A673 (cell line): ENCODE data around the gene ATP6V1F. TPM values are rescaled to one million over a fixed set of nuclear protein-coding genes. Genes with fewer than 3 reads are reported as not detected.

Experiments used
- BruUV-seq: library from RNA; stranded (reverse); fragments of 400-500 nt; replicated peaks from 2 replicates; lab custom pipeline; 2021; lab: Mats Ljungman, UMichigan
- CTCF ChIA-PET: fragments of 300-600 bp; sonication (Branson Sonifier 250); formaldehyde crosslinking; loops from one replicate; lab custom pipeline; 2022; ENCODE audit warnings: antibody characterized with exemption; lab: Charles Lee
- POLR2A ChIA-PET: fragments of 300-600 bp; sonication (Branson Sonifier 250); formaldehyde crosslinking; loops from one replicate; lab custom pipeline; 2022; ENCODE audit warnings: antibody characterized with exemption; ENCODE audit not compliant: low non-redundant PET; lab: Charles Lee
- DNase-seq: peaks from one replicate; pipeline ENCODE4 v3.0.0-alpha.2; 2015; ENCODE audit warnings: low spot score
- H3K27ac ChIP-seq: fragments of 200-600 bp; sonication (generic); 2 replicates; pipeline ENCODE4 v1.5.1; 2016; ENCODE audit warnings: mixed run types, low read depth, mild to moderate bottlenecking, mixed read lengths, antibody characterized with exemption, low read length; ENCODE audit not compliant: poor library complexity, severe bottlenecking
- H3K27me3 ChIP-seq: fragments of 200-600 bp; sonication (generic); replicated peaks from 2 replicates; pipeline ENCODE4 v1.6.1; 2017; ENCODE audit warnings: mixed run types, low read depth, mild to moderate bottlenecking, mixed read lengths, antibody characterized with exemption, low read length; ENCODE audit not compliant: insufficient read depth, poor library complexity
- H3K36me3 ChIP-seq: fragments of 200-600 bp; sonication (generic); 2 replicates; pipeline ENCODE4 v1.6.1; 2016; ENCODE audit warnings: mixed run types, mild to moderate bottlenecking, mixed read lengths, antibody characterized with exemption, low read length; ENCODE audit not compliant: insufficient read depth, poor library complexity, severe bottlenecking
- H3K4me1 ChIP-seq: fragments of 200-600 bp; sonication (generic); 2 replicates; pipeline ENCODE4 v1.6.1; 2017; ENCODE audit warnings: mixed run types, mild to moderate bottlenecking, mixed read lengths, antibody characterized with exemption, low read length; ENCODE audit not compliant: insufficient read depth, poor library complexity, severe bottlenecking
- H3K4me3 ChIP-seq: fragments of 200-600 bp; sonication (generic); 2 replicates; pipeline ENCODE4 v1.5.1; 2016; ENCODE audit warnings: low read depth, mixed run types, mild to moderate bottlenecking, mixed read lengths, low read length; ENCODE audit not compliant: poor library complexity, severe bottlenecking
- H3K9me3 ChIP-seq: fragments of 200-600 bp; sonication (generic); 2 replicates; pipeline ENCODE4 v1.6.1; 2016; ENCODE audit warnings: mixed run types, low read depth, mild to moderate bottlenecking, mixed read lengths, antibody characterized with exemption, low read length; ENCODE audit not compliant: poor library complexity, severe bottlenecking
- CTCF ChIP-seq: fragments of 300-800, 200-600 bp; sonication (generic); conservative IDR thresholded peaks from 2 replicates; pipeline ENCODE4 v1.5.1; 2017; ENCODE audit warnings: low read depth, mild to moderate bottlenecking, antibody characterized with exemption, low read length, moderate library complexity, mixed read lengths
- EZH2 ChIP-seq: fragments of 200-600 bp; sonication (generic); IDR thresholded peaks from 2 replicates; pipeline ENCODE4 v1.6.1; 2017; ENCODE audit warnings: borderline replicate concordance, low read depth, mild to moderate bottlenecking, mixed read lengths, antibody characterized with exemption, low read length; ENCODE audit not compliant: poor library complexity, severe bottlenecking
- intact Hi-C: fragments of 100-400 bp; cut with micrococcal nuclease; formaldehyde crosslinking; loops from one replicate; pipeline ENCODE4 v1.10.0; 2022; ENCODE audit not compliant: unreplicated experiment
- total RNA-seq: library from RNA; stranded (reverse); gene quantifications from 2 replicates; pipeline ENCODE4 v1.2.3, GENCODE V29; 2021

Gene ATP6V1F
- total RNA-seq, 1 experiment from 2014 or later = 148 TPM

DNA sequence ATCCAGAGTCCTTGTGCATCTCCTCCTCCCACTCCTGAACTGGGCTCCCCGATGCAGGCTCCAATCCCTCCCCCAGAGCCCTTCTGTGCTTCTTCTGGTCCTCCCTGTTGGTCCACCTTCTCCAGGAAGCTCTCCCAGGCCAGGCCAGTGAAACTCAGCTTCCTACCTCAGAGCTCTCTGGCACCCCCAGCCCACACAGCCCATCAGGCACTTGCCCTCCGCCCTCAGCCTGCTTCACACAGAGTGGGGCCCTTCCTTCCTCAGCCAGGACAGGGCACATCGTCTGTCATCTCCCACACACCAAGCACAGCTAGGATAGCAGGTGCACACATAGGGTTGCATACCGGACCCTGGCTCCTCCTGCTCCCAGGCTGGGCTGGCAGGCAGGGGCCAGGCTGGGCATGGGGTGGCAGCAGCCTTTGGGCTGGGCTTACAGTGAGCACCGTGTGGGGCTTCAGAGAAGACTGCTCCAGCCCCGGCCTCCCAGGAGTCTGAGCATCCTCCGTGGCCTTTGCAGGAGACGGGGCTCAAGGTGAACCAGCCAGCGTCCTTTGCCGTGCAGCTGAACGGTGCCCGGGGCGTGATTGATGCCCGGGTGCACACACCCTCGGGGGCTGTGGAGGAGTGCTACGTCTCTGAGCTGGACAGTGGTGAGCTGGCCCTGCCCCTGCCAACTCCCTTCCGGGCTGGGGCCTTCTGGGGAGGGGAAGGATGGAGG, 6.5 kb upstream of the ATP6V1F start:
- ChIA-PET CTCF (no interaction called here), POLR2A (no interaction called here)
- no peaks in the 10 kb centered on the region for H3K27me3 ChIP-seq
- BruUV-seq = no TSS peak
- H3K27ac ChIP-seq = no peak overlapping the region
- H3K4me1 ChIP-seq = no peaks in the 10 kb centered on the region
- intact Hi-C loops = no loop called here
- no peak overlapping the region for H3K4me3 ChIP-seq
- H3K36me3 ChIP-seq = no peaks in the 10 kb centered on the region
- no peak for DNase-seq
- H3K9me3 ChIP-seq = no peaks in the 10 kb centered on the region
- TF ChIP-seq EZH2 (no peak), CTCF (no peak)

DNA sequence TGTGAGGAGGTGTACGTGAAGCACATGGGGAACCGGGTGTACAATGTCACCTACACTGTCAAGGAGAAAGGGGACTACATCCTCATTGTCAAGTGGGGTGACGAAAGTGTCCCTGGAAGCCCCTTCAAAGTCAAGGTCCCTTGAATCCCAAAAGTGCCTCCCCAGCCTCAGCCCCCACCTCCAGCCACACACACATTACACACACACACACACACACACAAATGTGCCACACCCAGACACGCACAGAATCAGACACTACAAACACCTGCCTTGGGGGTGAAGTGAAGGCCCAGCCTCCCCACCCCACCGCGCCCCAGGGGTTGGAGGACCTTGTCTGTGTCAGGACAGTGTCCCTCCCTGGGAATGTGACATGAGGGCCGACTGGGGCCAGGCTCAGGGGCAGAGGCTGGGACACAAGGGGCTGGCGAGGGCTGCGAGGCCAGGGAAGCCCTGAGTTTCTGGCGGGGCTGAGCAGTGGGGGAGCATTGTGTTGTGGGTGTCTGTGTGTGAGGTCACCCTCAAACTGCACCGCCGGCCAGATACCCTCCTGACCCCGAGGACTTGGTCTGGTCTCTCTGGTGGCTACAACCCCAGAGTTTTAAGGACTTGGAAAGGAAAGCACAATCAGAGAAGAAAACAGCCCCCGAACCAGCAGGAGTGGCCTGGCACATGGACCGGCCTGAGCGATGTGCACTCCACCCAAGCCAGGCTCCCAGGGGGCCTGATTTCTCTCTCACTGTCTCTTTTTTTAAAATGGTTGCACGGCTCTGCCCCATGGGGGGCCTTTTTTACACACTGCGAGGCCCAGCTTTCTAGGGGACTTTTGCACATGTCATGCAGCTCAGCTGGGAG, 4.0 kb upstream of the ATP6V1F start:
- H3K9me3 ChIP-seq = no peaks in the 10 kb centered on the region
- intact Hi-C loops = no loop called here
- H3K4me1 ChIP-seq = peaks cover under 1% of the 10 kb centered on the region
- H3K27me3 ChIP-seq = no peaks in the 10 kb centered on the region
- POLR2A ChIA-PET = no interaction called here
- DNase-seq = no peak
- CTCF ChIA-PET = no interaction called here
- no peak overlapping the region for H3K27ac ChIP-seq
- H3K36me3 ChIP-seq = no peaks in the 10 kb centered on the region
- BruUV-seq = no TSS peak
- TF ChIP-seq EZH2 (no peak), CTCF (no peak)
- no peak overlapping the region for H3K4me3 ChIP-seq

- H3K27ac ChIP-seq = no peak overlapping the region
- ChIA-PET CTCF (interaction anchor here (0.6 kb wide), 1 partner anchor 502 kb away, joined by 3 read pairs; no protein-coding TSS in a partner anchor), POLR2A (no interaction called here)
- intact Hi-C loops = no loop called here
- no peak for DNase-seq
- no peak overlapping the region for H3K4me3 ChIP-seq
- TF ChIP-seq CTCF (no peak), EZH2 (no peak)
- H3K4me1 ChIP-seq = peaks cover 4% of the 10 kb centered on the region
- no peaks in the 10 kb centered on the region for H3K27me3 ChIP-seq
- H3K9me3 ChIP-seq = no peaks in the 10 kb centered on the region
- BruUV-seq = no TSS peak
- no peaks in the 10 kb centered on the region for H3K36me3 ChIP-seq
Measured at GRCh38 chr7:128859232-128860157, 3.2 kb upstream of the ATP6V1F start.
